Gastrocnemius medialis (tissue), 4 donors: ENCODE results near the gene GLMN. TPM values are rescaled to one million over a fixed set of nuclear protein-coding genes. Genes with fewer than 3 reads are reported as not detected.

Experiments used
- ATAC-seq, 2 donors: fragments of 150-250 bp; one replicate each; pipeline ENCODE4 v1.9.1; 2016
- DNase-seq, 2 donors: peaks; one replicate each; pipeline ENCODE4 v3.0.0-alpha.2; 2019
- H3K27ac ChIP-seq, 4 donors: fragments of 200-600 bp; sonication (generic); 1 replicate in 1 of 4; 2 replicates in 3 of 4; pipeline ENCODE4 v1.5.1; 2016 to 2018; ENCODE audit warnings: mild to moderate bottlenecking in 2 of 4, moderate library complexity in 1 of 4
- H3K27me3 ChIP-seq, 3 donors: fragments of 200-600 bp; sonication (generic) in 2 of 3; 1 replicate in 1 of 3; 2 replicates in 2 of 3; pipeline versions ENCODE4 v1.5.1 to v1.6.0; 2016 to 2019; ENCODE audit warnings: mild to moderate bottlenecking in 1 of 3, moderate library complexity in 1 of 3
- H3K36me3 ChIP-seq, 2 donors: fragments of 200-600 bp; sonication (generic) in 1 of 2; one replicate each; pipeline ENCODE4 v1.5.1; 2017 to 2018
- H3K4me1 ChIP-seq, 2 donors: fragments of 200-600 bp; sonication (generic) in 1 of 2; one replicate each; pipeline ENCODE4 v1.5.1; 2016 to 2017; ENCODE audit warnings: mild to moderate bottlenecking in 2 of 2
- H3K4me3 ChIP-seq, 4 donors: fragments of 200-600 bp; sonication (generic) in 3 of 4; 1 replicate in 1 of 4; 2 replicates in 3 of 4; pipeline ENCODE4 v1.5.1; 2016 to 2019; ENCODE audit warnings: mild to moderate bottlenecking in 2 of 4
- H3K9me3 ChIP-seq, 3 donors: fragments of 200-600 bp; sonication (generic) in 2 of 3; 1 replicate in 1 of 3; 2 replicates in 2 of 3; pipeline ENCODE4 v1.5.1; 2016 to 2019
- POLR2A ChIP-seq, 2 donors: fragments of 450-650 bp; IDR thresholded peaks; one replicate each; pipeline ENCODE4 v1.6.1; 2017; ENCODE audit warnings: antibody characterized with exemption in 2 of 2, mild to moderate bottlenecking in 2 of 2, moderate library complexity in 2 of 2
- in situ Hi-C, 4 donors: fragments of 200-750 bp; cut with MboI; loops; one replicate each; pipeline versions ENCODE4 v1.15.0 to v1.8.0; 2017; ENCODE audit warnings: low sequenced_read_pairs in 4 of 4
- intact Hi-C: fragments of 100-400 bp; cut with DNase I; formaldehyde crosslinking; loops from one replicate; pipeline ENCODE4 v1.15.1; 2023; ENCODE audit warnings: low total_unique reads
- total RNA-seq, 4 donors: library from RNA; depleted of rRNA; stranded (reverse); fragments of >200 nt; gene quantifications; one replicate each; pipeline versions ENCODE4 v1.1.0 to v1.2.3, GENCODE V29; 2016
- TF ChIP-seq, protein P1 (sequence below), 5 experiments: fragments of 450-650 bp in 3 of 5; fragments of 200-600 bp in 2 of 5; sonication (generic) in 2 of 5; IDR thresholded peaks in 4 of 5; conservative IDR thresholded peaks in 1 of 5; 1 replicate in 4 of 5; 2 replicates in 1 of 5; pipeline ENCODE4 v1.5.1; 2016 to 2019; ENCODE audit warnings: antibody characterized with exemption in 5 of 5, mild to moderate bottlenecking in 3 of 5, moderate library complexity in 3 of 5

GLMN gene
- total RNA-seq, 4 donors from 2014 or later = 2.6 to 9.5 (median 5.2) TPM

DNA sequence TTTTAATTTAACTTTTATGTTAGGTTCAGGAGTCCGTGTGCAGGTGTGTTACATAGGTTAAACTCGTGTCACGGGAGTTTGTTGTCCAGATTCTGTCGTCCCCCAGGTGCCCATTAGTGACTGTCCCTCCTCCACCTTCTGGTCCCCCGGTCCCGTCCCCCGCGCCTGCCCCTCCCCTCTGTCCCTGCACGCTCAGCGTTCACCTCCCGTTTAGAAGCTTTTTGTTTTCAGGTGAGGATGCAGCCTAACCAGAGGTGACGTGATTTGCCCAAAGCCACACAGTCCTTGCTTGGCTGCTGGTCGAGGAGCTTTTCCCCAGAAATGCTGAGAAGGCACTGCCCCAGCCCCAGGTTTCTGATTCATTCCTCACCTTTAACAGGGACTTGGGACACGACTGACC is 80.2 kb downstream of the GLMN start:
- H3K27ac ChIP-seq = no peak overlapping the region
- DNase-seq (no peak), ATAC-seq (no peak)
- in situ Hi-C loops (no loop called here), intact Hi-C loops (no loop called here)
- no peaks in the 10 kb centered on the region for H3K4me1 ChIP-seq
- no peaks in the 10 kb centered on the region for H3K36me3 ChIP-seq
- no peak overlapping the region for H3K4me3 ChIP-seq
- no peak for TF ChIP-seq POLR2A (IDR thresholded peaks at IDR 0.05)
- TF ChIP-seq, protein P1, sequence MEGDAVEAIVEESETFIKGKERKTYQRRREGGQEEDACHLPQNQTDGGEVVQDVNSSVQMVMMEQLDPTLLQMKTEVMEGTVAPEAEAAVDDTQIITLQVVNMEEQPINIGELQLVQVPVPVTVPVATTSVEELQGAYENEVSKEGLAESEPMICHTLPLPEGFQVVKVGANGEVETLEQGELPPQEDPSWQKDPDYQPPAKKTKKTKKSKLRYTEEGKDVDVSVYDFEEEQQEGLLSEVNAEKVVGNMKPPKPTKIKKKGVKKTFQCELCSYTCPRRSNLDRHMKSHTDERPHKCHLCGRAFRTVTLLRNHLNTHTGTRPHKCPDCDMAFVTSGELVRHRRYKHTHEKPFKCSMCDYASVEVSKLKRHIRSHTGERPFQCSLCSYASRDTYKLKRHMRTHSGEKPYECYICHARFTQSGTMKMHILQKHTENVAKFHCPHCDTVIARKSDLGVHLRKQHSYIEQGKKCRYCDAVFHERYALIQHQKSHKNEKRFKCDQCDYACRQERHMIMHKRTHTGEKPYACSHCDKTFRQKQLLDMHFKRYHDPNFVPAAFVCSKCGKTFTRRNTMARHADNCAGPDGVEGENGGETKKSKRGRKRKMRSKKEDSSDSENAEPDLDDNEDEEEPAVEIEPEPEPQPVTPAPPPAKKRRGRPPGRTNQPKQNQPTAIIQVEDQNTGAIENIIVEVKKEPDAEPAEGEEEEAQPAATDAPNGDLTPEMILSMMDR (IDR thresholded peaks at IDR 0.05 in 4 of 5, conservative IDR thresholded peaks at IDR 0.05 in 1 of 5) = no peak
- no peaks in the 10 kb centered on the region for H3K27me3 ChIP-seq
- no peaks in the 10 kb centered on the region for H3K9me3 ChIP-seq

DNA sequence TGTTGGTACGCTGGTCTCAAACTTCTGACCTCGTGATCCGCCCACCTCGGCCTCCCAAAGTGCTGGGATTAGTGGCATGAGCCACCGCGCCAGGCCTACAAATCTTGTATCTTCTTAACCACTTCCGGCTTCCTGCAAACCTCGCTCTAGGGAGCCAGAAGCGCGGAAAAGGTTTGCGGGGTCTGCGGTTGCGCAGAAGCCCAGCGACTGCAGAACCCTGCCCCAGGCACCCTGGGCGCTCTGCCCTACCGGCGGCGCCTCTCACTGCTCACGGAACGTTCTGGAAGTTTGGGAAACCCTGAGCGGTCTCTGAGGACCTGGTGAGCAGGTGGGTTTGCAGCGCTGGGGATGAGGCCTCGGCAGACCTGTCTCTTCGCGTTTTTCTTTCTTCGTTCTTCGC is 81.1 kb downstream of the GLMN start, which contains the start of gene C1orf146:
C1orf146 (plus strand) TSS at position 195 of the 400 bp plus-strand sequence. CDS start 13,506 bp downstream, outside the sequence.
- H3K4me1 ChIP-seq = no peaks in the 10 kb centered on the region
- no peaks in the 10 kb centered on the region for H3K9me3 ChIP-seq
- intact Hi-C loops = no loop called here
- H3K27ac ChIP-seq = no peak within 1 kb of the TSS
- no peaks in the 10 kb centered on the region for H3K27me3 ChIP-seq
- no peak for ATAC-seq
- H3K4me3 ChIP-seq = no peak within 1 kb of the TSS
- DNase-seq = no peak
- in situ Hi-C loops = no loop called here
- no peaks in the 10 kb centered on the region for H3K36me3 ChIP-seq
- TF ChIP-seq, protein P1 (IDR thresholded peaks at IDR 0.05 in 4 of 5, conservative IDR thresholded peaks at IDR 0.05 in 1 of 5) = no peak
- no peak for TF ChIP-seq POLR2A (IDR thresholded peaks at IDR 0.05)

DNA sequence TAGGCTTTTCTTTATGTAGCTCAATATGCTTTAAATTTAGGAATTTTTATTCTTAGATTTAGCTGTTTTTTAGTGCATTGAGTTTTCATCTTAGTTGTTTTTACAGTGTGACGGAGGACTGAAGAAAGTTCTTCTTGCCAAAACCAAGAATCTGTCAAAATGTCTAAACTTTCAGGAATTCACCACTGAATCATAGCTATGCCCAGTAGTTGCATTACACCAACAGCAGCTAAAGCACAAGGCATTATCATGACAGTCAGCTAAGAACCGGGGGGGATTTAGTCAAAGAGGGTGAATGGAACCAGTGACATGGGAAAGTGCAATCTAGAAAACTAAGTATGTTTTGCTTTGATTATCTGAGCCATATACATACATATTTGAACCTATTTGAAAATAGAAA is 87.6 kb downstream of the GLMN start:
- in situ Hi-C loops = no loop called here
- no peak for TF ChIP-seq POLR2A (IDR thresholded peaks at IDR 0.05)
- TF ChIP-seq, protein P1 (IDR thresholded peaks at IDR 0.05 in 4 of 5, conservative IDR thresholded peaks at IDR 0.05 in 1 of 5) = no peak
- no peaks in the 10 kb centered on the region for H3K36me3 ChIP-seq
- H3K4me3 ChIP-seq = no peak overlapping the region
- intact Hi-C loops = no loop called here
- DNase-seq = no peak
- H3K27ac ChIP-seq = no peak overlapping the region
- no peaks in the 10 kb centered on the region for H3K27me3 ChIP-seq
- H3K4me1 ChIP-seq = no peaks in the 10 kb centered on the region
- ATAC-seq = no peak
- H3K9me3 ChIP-seq = no peaks in the 10 kb centered on the region

DNA sequence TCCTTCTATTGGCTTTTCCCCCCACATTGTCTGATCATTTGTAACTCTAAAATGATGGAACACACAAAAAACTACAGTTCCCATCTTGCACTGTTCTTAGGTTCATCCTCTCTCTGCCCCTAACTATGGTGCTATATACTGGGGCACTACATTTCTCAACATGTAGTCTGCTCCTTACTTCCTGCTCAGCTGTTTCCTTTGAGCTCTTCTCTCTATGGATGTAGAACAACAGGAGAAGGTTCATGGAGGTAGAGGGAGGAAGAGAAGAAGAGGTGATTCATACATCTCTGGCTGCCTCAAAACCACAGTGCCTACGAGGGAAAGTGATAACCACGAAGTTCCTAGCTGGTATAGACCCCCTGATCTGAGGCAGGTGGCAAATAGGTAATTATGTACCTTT is 88.1 kb downstream of the GLMN start:
- Histone ChIP-seq H3K27me3 (no peaks in the 10 kb centered on the region), H3K4me1 (no peaks in the 10 kb centered on the region), H3K4me3 (no peak overlapping the region), H3K27ac (no peak overlapping the region), H3K9me3 (no peaks in the 10 kb centered on the region), H3K36me3 (no peaks in the 10 kb centered on the region)
- ATAC-seq (no peak), DNase-seq (no peak)
- intact Hi-C loops (no loop called here), in situ Hi-C loops (no loop called here)
- no peak for TF ChIP-seq POLR2A (IDR thresholded peaks at IDR 0.05)
- TF ChIP-seq, protein P1 (IDR thresholded peaks at IDR 0.05 in 4 of 5, conservative IDR thresholded peaks at IDR 0.05 in 1 of 5) = no peak

DNA sequence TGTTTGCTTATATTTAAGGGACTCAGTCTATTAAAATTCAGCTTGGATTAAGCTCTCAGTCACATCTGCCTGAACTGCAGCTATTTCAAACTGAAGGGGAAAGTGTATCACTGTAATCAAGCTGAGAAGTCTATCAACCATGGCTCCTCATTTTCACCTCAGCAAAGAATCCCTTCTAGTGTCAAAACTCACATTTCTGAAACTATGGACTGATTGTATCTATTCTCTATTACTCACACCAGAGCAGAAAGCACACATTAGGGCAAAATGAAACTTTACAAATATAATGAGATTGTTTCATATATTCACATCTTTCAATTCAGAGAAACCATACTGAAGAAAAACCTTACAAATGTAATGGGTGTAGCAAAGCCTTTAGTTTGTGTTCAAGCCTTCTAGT is 95.7 kb downstream of the GLMN start:
- H3K36me3 ChIP-seq = no peaks in the 10 kb centered on the region
- H3K9me3 ChIP-seq = no peaks in the 10 kb centered on the region
- H3K27me3 ChIP-seq = no peaks in the 10 kb centered on the region
- ATAC-seq = no peak
- no peaks in the 10 kb centered on the region for H3K4me1 ChIP-seq
- H3K27ac ChIP-seq = no peak overlapping the region
- TF ChIP-seq POLR2A (IDR thresholded peaks at IDR 0.05) = no peak
- TF ChIP-seq, protein P1 (IDR thresholded peaks at IDR 0.05 in 4 of 5, conservative IDR thresholded peaks at IDR 0.05 in 1 of 5) = no peak
- DNase-seq = no peak
- intact Hi-C loops (no loop called here), in situ Hi-C loops (no loop called here)
- no peak overlapping the region for H3K4me3 ChIP-seq
